ENCODE results near the gene ARMH3.
"Not testable (repeated sequence)": the region's sequence is repeated elsewhere in the genome, so short reads cannot be mapped to it uniquely, and the experiment has no call there.

Gene ARMH3

DNA sequence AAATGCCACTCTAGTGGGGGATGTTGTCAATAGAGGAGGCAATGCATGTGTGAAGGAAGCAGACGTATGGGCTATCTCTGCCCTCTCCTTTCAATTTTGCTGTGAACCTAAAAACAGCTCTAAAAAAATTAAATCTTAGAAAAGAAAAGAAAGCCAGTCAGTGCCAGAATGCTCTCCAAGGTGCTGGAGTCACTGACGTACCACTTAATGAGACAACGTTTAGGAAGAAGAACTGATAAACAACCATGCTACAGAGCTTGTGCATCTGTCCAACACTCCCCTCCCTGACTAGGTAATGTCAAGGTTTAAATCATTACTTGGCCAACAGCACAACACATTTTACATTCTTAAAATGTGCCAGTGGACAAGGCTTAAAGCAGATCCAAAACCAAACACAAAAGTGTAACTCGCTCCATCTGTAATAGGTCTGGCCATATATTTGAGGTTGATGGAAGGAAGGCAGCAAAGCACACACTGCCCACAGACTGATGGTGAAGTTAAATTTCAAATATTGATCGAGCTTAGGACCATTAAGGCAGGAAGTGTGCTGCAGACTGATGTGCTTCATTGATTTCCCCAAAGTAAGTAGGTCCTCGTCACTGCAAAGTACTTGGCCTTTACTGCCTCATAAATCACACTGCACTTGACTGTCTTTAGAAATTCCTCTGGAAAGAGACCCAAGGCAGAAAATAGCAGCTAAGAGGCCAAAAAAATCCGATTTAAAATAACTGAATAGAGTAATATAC lies 15.5 kb downstream of the ARMH3 start:
- no peak for DNase-seq

DNA sequence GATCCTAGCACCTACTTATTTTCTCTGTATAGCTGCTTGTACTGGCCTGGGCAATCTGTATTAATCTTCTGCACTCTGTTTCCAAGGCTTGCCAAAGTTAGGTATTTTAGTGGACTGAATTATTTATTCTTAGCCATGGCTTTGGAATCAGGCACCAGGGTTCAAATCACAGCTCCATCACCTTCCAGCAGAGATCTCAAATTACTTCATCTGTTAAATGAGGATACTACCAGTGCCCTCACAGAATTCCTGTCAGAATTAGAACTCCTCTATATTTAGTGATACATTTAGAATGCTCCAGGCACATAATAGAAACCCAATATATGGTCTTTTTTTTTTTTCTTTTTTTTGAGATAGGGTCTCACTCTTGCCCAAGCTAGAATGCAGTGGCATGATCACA lies 17.6 kb downstream of the ARMH3 start:
- DNase-seq = no peak

DNA sequence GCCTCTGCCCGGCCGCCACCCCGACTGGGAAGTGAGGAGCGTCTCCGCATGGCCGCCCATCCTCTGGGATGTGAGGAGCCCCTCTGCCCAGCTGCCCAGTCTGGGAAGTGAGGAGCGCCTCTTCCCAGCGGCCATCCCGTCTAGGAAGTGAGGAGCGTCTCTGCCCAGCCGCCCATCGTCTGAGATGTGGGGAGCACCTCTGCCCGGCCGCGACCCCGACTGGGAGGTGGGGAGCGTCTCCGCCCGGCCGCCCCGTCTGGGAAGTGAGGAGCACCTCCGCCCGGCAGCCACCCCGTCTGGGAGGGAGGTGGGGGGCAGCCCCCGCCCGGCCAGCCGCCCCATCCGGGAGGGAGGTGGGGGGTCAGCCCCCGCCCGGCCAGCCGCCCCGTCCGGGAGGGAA lies 20.2 kb downstream of the ARMH3 start:
- DNase-seq = not testable (repeated sequence)

DNA sequence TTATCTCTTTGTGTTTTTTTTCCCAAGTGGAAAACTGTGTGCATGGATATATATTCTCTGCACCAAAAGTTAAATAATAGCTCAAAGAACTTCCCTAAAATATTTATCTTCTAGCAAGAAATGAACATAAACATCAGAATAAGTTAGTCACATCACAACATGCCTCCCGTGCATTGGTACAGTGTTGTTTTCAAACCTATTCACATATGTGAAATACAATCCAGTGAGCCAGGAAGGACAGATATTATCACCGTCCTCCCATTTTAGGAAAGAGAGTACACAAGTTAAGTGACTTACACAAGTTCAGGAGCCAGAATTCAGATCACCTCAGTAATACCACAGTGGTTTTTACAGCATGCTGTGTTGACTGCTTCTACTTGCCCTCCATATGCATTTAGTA lies 22.2 kb downstream of the ARMH3 start:
- DNase-seq = no peak

DNA sequence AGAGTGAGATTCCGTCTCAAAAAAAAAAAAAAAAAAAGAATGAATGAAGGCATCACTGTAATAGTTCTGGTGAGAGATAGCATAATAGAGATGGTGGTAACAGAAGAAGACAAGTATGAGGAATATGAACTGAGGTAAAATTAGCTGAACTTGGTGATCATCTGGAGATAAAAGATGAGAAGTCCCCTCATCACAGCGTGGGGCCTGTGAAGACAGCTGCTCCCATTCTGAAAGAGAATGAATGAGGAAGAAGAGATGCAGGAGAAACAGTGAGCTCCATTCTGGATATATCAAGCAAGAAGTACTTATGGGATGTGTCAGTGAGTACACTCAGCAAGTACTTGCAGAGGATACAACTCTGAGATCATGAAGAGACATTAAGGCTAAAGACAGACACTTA lies 28.7 kb downstream of the ARMH3 start:
- no peak for DNase-seq

DNA sequence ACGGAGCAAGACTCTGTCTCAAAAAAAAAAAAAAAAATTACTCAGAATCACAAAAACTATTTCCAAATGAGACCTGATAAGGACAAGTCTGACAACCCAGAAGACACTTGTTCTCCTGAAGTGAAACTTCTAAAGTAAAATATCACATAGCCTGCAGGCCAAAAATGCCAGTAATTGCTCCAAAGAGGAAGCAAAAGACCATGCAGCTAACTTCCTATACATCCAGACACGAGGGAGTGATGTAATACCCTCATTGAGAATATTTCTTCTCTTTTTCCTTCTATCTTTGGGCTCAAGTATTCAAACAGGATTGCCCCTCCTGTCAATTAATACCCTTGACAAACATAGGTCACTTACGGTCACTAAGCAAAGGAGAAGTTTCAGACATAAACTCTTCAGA lies 31.2 kb downstream of the ARMH3 start:
- no peak for DNase-seq

DNA sequence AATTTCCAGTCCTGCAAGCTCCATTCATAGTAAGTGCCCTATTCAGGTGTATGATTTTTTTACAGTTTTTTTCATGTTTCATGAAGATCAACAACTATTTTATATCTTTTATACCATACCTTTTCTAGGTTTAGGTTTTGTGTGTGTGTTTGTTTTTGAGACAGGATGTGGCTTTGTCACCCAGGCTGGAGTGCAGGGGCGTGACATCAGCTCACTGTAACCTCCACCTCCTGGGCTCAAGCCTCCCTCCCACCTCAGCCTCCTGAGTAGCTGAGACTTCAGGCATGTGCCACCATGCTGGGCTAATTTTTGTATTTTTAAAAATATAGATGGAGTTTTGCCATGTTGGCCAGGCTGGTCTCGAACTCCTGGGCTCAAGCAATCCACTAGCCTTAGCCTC lies 35.0 kb downstream of the ARMH3 start:
- DNase-seq = no peak

DNA sequence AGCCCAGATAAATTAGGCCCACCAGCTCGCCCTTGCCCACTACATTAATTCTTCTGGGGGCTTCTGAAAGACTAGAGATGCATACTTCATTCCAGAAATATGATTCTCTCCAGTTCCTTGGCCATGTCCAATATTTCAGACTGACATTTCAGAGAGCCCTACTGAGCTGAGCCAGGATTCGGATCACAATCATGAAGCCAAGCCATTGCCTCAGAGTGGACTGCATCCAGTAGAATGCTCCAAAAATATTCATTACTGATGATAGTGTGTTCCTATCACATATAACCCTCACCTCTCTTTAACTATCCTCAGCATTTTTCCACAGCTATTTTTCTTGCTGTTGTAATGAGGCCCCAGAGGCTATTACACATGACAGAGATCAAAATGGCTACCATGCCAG lies 38.7 kb downstream of the ARMH3 start:
- no peak for DNase-seq

DNA sequence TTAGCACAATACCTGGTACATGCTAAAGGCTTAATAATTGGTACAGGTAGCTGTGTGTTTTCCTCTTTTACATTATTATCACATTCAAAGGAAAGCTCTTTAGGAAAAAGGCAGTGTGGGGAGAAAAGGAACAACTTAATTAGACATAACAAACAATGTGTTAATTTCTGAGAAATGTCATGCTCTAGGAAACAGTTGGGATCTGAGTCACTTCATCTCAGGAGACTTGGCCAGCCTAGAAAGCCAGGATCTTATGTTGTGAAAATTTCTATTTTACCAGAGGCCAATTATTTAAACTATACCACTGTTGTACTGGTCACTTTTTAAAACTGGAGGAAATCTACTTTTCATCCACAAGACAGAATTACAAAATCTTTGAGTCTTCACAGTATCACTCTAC lies 39.6 kb downstream of the ARMH3 start:
- no peak for DNase-seq

DNA sequence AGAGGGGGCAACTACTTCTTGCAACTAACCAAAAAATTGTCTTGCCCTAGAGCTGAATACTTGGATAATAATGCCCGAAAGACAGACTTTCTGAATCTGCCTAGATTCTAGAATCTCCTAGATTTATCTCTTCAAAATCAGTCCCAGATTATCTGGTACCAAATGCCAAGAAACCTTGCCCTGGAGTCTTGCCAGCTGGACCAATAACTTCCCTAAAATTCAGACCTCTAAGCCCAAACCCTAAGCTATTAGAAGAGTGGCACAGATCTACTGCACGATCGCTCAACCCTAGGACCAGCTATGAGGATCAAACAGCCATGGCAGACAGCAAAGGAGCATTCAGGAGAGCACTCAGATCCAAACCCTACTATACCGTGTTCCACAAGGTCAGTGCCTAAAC lies 45.0 kb downstream of the ARMH3 start:
- DNase-seq = no peak

DNA sequence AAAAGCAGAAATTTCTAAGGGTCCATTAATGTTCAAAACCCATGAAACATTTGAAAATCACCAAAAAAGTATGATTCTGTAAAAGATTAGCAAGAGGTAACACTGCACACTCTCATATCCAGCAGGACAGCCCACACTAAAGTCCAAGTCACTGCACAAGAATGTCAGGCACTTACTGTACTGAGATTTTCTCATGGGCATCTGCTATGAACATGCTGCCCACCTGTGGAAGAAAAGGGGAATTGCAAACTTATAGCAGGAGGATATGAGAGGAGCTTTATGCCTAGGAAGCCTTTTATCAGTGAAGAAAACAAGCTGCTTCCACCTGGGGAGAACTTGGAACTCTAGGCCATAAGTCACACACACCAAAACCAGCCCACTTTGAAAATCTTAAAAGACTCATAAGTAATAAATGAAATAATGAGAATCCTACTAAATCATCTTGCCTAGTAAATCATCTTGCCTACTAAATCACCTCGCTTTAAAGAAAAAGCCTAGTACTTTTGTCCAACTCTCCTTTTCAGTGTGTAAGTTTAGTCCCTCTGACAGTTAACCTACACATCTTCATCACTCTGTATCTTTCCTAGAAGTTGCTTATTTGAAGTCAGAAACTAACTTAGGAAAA lies 46.1 kb downstream of the ARMH3 start:
- DNase-seq = no peak

DNA sequence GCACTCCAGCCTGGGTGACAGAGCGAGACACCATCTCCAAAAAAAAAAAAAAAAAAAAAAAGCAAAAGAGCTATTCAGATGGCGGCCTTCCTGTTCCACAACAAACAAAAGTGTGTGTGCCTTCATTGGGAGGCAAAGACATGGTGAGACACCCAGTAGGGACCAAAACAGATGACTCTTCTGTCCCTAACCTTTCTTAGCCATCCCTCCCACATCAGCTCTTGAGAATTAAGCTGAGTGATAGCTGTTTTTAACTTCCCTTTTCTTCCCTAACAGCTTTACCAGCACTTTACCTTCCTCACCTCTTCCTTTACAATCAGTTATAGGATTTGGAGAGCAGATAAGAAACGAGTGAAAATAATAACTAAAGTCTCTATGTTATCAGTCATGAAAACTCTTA lies 48.2 kb downstream of the ARMH3 start:
- no peak for DNase-seq

DNA sequence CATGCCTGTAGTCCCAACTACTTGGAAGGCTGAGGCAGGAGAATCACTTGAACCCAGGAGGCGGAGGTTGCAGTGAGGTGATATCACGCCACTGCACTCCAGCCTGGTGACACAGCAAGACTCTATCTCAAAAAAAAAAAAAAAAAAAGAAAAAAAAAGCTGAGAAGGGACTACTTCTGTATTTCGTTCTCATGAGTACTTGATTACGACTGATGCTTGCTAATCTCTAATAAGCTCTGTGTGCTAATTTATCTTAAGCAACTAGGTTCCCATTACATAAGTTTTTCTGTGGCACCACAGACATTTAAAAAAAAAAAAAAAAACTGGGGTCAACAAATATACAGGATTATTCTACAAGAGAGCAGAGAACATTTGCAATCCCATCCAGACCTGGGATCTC lies 48.9 kb downstream of the ARMH3 start:
- DNase-seq = not testable (repeated sequence)

DNA sequence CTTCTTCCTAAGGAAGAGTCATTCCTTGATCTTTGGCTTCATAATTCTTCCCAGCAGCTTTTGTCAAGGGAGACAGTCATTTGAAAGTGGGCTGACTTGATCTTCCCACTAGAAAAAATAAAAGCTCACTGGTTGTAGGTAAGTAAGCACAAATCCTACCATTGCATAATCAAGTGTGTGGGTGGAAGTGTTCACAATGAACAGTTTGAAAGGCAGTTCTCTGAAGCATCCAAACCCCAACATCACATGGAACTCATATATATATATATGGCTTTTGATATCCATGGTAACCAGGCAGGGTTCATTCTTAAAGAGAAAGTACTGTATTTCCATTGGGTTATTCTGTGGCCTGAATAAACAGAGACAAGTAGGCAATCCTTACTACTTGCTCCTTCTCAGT lies 51.6 kb downstream of the ARMH3 start:
- DNase-seq = no peak

DNA sequence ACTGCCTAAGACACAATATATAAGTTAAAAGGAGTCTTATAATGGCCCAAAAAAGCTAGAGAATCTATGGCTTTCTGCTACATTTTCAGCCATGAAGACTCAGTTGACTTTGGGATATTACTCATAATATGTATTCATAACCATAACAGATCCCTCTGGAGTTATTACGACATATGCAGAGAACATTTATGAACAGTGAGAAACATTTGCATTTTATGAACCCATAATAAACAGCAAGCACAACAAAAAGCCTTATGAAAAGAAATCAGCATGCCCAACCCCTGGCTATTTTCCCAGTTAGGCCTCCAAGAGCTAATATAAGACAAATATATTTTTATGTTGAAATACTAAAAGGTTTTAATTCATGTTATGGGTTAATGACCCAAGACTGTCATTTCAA lies 52.4 kb downstream of the ARMH3 start:
- DNase-seq = no peak

DNA sequence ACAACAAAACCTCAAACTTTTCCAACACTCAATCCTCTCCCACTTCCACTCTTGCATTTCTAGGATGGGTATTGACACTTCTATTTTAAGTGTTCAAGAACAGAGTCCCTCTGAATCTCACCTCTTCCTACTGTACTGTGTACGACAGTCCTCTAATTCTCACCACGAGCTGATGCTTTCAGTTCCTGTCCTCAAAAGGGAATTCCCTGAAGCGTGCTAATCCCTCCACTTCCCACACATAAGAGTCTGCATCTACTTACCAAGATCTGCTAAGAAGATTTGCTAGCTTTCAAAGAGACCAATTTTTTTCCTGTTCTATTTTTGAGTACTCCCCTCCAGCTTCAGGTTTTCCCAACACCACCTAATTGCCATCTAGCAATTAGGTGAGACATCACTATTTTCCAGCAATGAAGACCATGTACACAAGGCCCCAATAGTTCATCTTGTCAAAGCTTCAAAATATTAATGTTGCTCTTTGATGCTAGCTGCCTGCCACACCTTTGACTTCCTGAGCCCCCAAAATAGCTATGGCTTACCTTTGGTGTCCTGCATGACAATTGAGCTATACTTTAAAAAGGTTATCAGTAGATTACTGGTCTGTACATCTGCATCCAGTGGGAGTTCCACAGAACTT lies 54.4 kb downstream of the ARMH3 start:
- DNase-seq = no peak

DNA sequence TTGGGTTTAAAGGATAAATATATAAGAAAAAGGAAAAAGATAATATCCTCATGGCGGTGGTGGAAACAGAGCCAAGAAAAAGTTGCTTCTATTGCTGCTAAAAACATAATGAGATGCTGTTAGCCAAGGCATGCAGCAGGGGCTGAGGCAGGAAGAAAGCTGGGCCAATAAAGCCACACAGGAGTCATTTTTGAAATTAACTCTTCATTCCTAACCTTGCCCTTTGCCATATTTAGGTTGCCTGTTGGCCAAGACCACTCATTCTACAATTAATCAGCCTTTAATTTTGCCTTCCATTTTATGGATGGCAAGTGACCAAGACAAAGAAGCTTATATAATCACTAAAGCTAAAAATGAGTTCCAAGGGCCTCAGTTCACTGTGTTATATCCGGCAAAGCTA lies 58.2 kb downstream of the ARMH3 start:
- no peak for DNase-seq

DNA sequence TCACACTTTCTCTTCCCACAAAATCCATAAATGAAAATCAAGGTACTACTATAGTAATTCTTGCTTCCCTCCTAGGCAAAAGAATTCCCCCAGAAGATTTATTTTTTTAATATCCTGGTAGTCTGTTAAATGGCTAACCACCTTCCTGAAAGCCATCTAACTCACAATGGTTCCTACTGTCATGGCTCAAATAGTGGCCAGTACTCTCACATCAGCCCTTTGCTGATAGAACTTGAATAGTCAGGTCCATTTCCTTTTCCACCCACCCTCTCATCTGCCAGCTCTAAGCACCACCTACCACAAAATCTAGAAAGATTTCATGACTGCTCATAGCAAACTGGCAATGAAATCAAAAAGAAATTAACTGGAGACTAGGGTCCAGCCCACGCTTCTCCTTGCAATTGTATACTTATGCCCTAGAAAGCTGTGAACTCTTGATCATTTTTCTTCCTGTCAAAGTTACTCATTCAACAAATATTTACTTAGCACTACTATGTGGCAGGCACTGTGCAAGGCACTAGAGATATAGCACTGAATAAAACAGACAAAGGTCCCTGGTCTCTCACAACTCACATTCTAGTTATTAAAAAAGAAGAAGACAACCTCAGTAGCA lies 60.4 kb downstream of the ARMH3 start:
- no peak for DNase-seq

DNA sequence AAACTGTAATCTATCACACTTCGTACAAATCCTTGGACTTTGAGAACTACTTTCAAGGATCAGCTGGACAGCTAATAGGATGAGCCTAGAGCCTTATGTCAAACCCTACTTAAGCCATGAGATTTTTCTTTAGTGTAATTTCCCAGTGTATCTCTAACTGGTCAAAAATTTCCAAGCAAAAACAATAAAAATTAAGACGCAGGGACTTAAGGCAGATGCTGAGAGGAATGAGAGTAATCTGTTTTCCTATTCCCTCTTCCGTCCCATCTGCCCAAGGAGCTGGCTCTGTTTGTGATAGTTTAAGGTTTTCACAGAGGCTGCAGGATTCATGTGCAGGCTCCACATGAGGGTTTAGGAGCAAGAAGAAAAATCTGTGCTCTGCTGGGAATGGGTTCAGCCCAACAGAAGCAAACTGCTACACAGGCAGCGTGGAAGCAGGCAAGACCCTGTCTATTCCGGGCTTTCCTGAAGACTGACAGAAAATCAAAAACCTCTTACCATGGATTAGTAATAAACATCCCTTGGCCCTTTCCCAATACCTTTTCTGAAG lies 62.2 kb downstream of the ARMH3 start:
- no peak for DNase-seq

DNA sequence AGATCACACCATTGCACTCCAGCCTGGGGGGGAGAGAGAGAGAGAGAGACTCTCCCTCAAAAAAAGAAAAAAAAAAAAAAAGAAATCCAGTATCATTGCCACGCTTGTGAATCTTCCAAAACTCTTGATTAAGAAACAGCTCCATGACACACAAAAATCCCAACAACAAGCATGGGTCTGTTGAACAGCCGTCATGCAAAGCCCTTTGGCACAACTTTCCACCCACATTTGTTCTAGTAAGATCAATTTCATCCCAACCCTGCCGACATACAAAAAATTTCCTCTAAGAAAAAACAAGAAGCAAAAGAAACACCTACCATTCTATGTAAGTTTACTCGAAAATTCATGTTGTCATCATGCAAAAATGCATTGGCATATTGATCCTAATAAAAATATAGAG lies 62.8 kb downstream of the ARMH3 start:
- no peak for DNase-seq

DNA sequence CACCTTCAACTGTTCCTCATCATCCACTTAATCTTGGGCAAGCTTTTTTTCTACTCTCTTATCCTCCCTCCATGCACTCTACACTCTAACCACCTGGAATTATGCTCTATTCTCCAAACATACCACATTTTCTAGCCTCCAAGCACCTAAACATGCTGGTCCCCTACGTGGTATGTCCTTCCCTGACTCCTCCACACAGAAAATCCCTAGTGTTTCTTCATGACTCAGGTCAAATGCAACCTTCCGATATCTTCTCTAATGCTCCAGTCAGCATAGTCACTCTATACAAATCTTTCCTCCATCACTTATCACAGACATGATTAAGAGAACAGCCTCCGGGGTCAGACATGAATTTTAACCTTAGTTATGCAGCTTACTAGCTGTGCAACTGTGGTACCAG lies 68.8 kb downstream of the ARMH3 start:
- DNase-seq = no peak

DNA sequence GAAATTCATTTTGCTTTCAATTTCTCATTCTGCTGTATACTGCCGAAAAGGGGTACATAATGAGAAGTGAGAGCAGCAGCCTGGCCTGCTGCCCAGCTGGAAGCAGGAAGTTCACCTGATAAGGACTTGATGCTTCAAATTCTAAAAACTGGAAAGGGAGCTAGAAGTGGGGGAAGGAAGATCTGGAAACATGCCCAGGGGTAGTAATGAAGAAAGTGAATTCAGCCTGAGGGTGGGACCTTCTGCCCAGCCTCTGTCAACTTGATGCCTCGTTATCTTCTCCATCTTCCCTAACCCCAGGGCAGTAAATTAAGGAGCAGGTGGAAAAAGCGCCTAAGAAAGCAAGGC lies 69.4 kb downstream of the ARMH3 start:
- DNase-seq = no peak

DNA sequence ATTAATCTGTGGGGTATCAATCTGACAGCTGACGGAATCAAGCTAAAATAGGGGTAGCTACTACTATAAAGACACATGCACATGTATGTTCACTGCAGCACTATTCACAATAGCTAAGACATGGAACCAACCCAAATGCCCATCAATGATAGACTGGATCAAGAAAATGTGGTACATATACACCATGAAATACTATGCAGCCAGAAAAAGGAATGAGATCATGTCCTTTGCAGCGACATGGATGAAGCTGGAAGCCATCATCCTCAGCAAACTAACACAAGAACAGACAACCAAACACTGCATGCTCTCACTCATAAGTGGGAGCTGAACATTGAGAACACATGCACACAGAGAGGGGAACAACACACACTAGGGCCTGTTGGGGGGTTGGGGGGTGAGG lies 75.3 kb downstream of the ARMH3 start:
- not testable (repeated sequence) for DNase-seq

Data from GOT3 (cell line).